Activated naive CD4-positive, alpha-beta T cell treated with anti-CD3 and anti-CD28 coated beads, Interleukin-2, amount 50 U/mL, for 16 hours (primary cell): ENCODE results near the gene CDT1.

Experiments used
- DNase-seq: peaks from one replicate; pipeline ENCODE4 v3.0.0-alpha.2; 2020

The CDT1 gene

GRCh38 chr16:88803264-88803987, at the start of gene CDT1:
Gene CDT1 (plus strand): TSS chr16:88803789. CDS start chr16:88803832, 43 bp downstream.
- peak; percentile 82 for DNase-seq

GRCh38 chr16:88754109-88754911, 49.3 kb upstream of the CDT1 start:
- DNase-seq, result no peak

GRCh38 chr16:88754912-88755744, 48.5 kb upstream of the CDT1 start:
- no peak for DNase-seq

- DNase-seq, result no peak
These were observed 47.7 kb upstream of the CDT1 start for GRCh38 chr16:88755745-88756443.

- DNase-seq, result no peak
These were observed 45.2 kb upstream of the CDT1 start for GRCh38 chr16:88758227-88758943.

- DNase-seq, result no peak
These were observed 44.7 kb upstream of the CDT1 start for GRCh38 chr16:88758944-88759244.

- peak; percentile 51 for DNase-seq
These were observed 44.2 kb upstream of the CDT1 start for GRCh38 chr16:88759245-88759975.

GRCh38 chr16:88759976-88760350, 43.6 kb upstream of the CDT1 start:
- no peak for DNase-seq

- DNase-seq, result no peak
These were observed 43.0 kb upstream of the CDT1 start for GRCh38 chr16:88760424-88761142.

- no peak for DNase-seq
These were observed 42.5 kb upstream of the CDT1 start for GRCh38 chr16:88761143-88761534.

- no peak for DNase-seq
These were observed 41.8 kb upstream of the CDT1 start for GRCh38 chr16:88761830-88762229.

GRCh38 chr16:88762258-88762870, 41.2 kb upstream of the CDT1 start:
- DNase-seq, result no peak

GRCh38 chr16:88762941-88763340, 40.6 kb upstream of the CDT1 start:
- no peak for DNase-seq

GRCh38 chr16:88763502-88764053, 40.0 kb upstream of the CDT1 start:
- DNase-seq, result no peak

GRCh38 chr16:88764080-88764479, 39.5 kb upstream of the CDT1 start:
- DNase-seq, result no peak

GRCh38 chr16:88764913-88765349, 38.7 kb upstream of the CDT1 start:
- no peak for DNase-seq

GRCh38 chr16:88766975-88767374, 36.6 kb upstream of the CDT1 start:
- no peak for DNase-seq

- no peak for DNase-seq
These were observed 36.0 kb upstream of the CDT1 start for GRCh38 chr16:88767546-88768070.

- no peak for DNase-seq
These were observed 35.4 kb upstream of the CDT1 start for GRCh38 chr16:88768071-88768783.
